Dermis lymphatic vessel endothelial cell (primary cell): ENCODE results near the gene NUP62CL. TPM values are rescaled to one million over a fixed set of nuclear protein-coding genes. Genes with fewer than 3 reads are reported as not detected.

ENCODE experiments used
- total RNA-seq: library from RNA; depleted of rRNA; stranded (reverse); fragments of >200 nt; gene quantifications from 2 replicates; pipeline ENCODE4 v1.2.1, GENCODE V29; 2014

NUP62CL gene, protein sequence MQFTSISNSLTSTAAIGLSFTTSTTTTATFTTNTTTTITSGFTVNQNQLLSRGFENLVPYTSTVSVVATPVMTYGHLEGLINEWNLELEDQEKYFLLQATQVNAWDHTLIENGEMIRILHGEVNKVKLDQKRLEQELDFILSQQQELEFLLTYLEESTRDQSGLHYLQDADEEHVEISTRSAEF
- 0.11 TPM in 1 of 2 replicates, not detected in the other for total RNA-seq

DNA sequence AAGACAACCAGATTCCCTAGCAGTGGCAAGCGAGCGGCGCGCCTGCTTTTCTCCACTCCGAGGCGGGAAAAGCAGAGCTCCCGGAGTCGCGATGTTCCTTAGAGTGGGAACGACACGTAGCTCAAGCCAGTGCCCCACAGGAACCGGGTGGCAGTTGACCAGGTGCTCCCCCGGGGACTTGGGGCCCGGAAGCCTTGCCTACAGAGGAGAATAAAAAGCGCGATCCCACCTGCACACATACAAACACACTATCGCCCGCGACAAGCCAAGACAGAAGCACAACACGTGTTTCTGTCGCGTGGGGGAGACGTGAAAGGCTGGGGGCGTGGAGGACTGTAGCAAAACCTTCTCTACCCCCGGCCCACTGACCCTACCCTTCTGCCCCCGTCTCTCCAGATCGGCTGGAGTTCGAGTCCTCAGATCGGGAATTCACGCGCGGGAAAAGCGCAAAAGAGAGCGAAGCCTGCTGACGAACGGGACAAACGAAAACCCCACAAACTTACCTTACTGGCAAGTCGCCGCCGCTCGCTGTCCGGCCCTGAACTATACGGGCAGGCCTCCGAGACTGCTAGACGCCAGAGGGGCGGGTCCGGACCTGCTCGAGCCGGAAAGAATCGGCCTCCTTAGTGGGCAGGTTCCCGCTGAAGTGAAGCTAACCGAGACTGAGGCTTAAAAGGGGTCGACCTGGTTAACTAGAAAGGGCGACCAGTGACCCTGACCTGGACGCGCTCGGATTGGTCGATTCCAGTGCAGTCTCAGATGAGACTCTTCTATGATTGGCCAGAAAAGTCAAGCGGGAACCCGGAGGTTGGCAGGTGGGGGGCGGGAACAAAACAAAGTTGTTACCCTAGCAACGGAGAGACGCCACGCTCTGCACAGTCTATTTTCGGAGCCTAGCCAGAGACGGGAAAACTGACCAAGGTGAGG lies at the start of gene NUP62CL, which contains the start of gene DNAAF6:
TSS of gene NUP62CL (minus strand) at position 664 of the 927 bp plus-strand sequence. CDS start 31,287 bp downstream, outside the sequence.
TSS of gene DNAAF6 (plus strand) at position 842 of the 927 bp plus-strand sequence. CDS start 6,265 bp downstream, outside the sequence.

DNA sequence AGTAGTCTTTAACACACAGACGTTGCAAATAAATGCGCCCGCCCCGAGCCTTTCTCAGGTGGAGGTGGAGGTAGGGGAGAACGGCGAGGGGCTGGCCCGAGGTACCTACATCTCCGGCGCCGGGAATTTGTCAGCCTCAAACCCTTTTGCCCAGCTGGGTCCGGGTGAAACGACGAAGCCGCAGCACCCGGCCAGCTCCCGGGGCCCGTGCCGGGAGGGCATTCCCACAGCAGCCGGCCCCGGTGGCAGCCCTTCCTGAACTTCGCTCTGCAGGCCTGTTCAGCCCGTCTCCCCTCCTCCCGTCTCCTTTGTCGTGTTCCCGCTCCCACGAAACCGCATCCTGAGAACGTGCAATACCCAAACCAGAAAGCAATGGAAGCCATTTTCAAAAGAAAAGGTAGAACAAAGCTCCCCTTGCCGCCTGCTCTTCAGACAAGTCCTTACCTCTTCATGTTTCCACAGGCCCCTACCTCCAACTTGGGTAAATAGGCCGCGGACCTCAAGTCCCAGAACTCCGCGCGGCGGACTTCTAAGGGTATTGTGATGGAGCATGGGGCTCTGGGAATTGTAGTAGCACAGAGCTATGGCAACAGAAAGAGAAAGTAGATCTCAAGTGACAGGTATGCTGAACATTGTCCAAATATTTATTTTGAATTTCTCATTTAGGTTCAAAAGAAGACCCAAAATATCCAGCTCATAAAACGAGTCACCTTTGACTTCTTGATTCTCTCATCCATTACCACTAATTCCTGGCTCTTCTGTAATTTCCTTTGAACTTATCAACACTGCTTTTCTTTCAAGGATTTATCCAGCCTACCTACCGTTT lies 87.7 kb downstream of the NUP62CL start, which contains the start of gene RBM41:
TSS of gene RBM41 (minus strand) at position 501 of the 826 bp plus-strand sequence. CDS start at position 452, 49 bp downstream.

Other genes starting within 250 kb of the NUP62CL start
- 7.8 and 8.5 TPM in 2 replicates for gene MORC4, start 206.2 kb downstream of the NUP62CL start, total RNA-seq
- gene RBM41, start 87.6 kb downstream of the NUP62CL start, total RNA-seq: 10.5 and 14.1 TPM in 2 replicates
- gene DNAAF6, start 178 bp upstream of the NUP62CL start, total RNA-seq: not detected in 2 replicates
- not detected in 2 replicates for gene FRMPD3, start 243.2 kb upstream of the NUP62CL start, total RNA-seq